LHCN-M2 (cell line): ENCODE data around the gene TRIML2. TPM values are rescaled to one million over a fixed set of nuclear protein-coding genes. Genes with fewer than 3 reads are reported as not detected.

Source experiments
- DNase-seq: peaks from one replicate; pipeline ENCODE4 v3.0.0-alpha.2; 2012; ENCODE audit warnings: low read depth
- polyA plus RNA-seq: library from polyadenylated mRNA; unstranded; fragments of >200 nt; gene quantifications from one replicate; pipeline ENCODE4 v1.2.1, GENCODE V29; 2012; ENCODE audit warnings: missing spikeins
- total RNA-seq: library from RNA; depleted of rRNA; stranded (reverse); fragments of >200 nt; gene quantifications from 2 replicates; pipeline ENCODE4 v1.2.3, GENCODE V29; 2014; rRNA removed

The TRIML2 gene
- total RNA-seq: not detected in 2 replicates
- not detected for polyA plus RNA-seq

GRCh38 chr4:188109157-188109755, at the start of gene TRIML2:
Gene TRIML2 (minus strand): TSS chr4:188109603. CDS start chr4:188105368, 4,235 bp downstream.
- DNase-seq: no peak

GRCh38 chr4:188158336-188158735, 48.9 kb upstream of the TRIML2 start:
- DNase-seq: no peak

- DNase-seq: no peak
Measured at GRCh38 chr4:188154668-188155405, 45.4 kb upstream of the TRIML2 start.

GRCh38 chr4:188147776-188148175, 38.4 kb upstream of the TRIML2 start:
- no peak for DNase-seq

GRCh38 chr4:188147176-188147575, 37.8 kb upstream of the TRIML2 start:
- no peak for DNase-seq

- no peak for DNase-seq
Measured at GRCh38 chr4:188146618-188147017, 37.2 kb upstream of the TRIML2 start.

GRCh38 chr4:188145601-188146000, 36.2 kb upstream of the TRIML2 start:
- no peak for DNase-seq

- no peak for DNase-seq
Measured at GRCh38 chr4:188143731-188144130, 34.3 kb upstream of the TRIML2 start.

GRCh38 chr4:188139671-188140070, 30.3 kb upstream of the TRIML2 start:
- no peak for DNase-seq

- no peak for DNase-seq
Measured at GRCh38 chr4:188139141-188139540, 29.7 kb upstream of the TRIML2 start, which contains the start of gene TRIML1. Gene TRIML1 (plus strand): TSS chr4:188139441. CDS start chr4:188139559, 118 bp downstream.

GRCh38 chr4:188138227-188138626, 28.8 kb upstream of the TRIML2 start:
- DNase-seq: no peak

- DNase-seq: no peak
Measured at GRCh38 chr4:188132232-188132631, 22.8 kb upstream of the TRIML2 start.

GRCh38 chr4:188130355-188130754, 21.0 kb upstream of the TRIML2 start:
- DNase-seq: no peak

- DNase-seq: peak; percentile 34
Measured at GRCh38 chr4:188127214-188127874, 17.9 kb upstream of the TRIML2 start.

GRCh38 chr4:188121530-188121929, 12.1 kb upstream of the TRIML2 start:
- no peak for DNase-seq

- DNase-seq: no peak
Measured at GRCh38 chr4:188117631-188118324, 8.4 kb upstream of the TRIML2 start.

GRCh38 chr4:188113156-188113555, 3.8 kb upstream of the TRIML2 start:
- no peak for DNase-seq

- no peak for DNase-seq
Measured at GRCh38 chr4:188111955-188112354, 2.6 kb upstream of the TRIML2 start.

- no peak for DNase-seq
Measured at GRCh38 chr4:188110741-188111471, 1.5 kb upstream of the TRIML2 start.

- DNase-seq: no peak
Measured at GRCh38 chr4:188110036-188110435, 633 bp upstream of the TRIML2 start.
